Fibroblast of pulmonary artery (primary cell): ENCODE measurements around the gene SMKR1.

Experiments used
- DNase-seq: peaks from one replicate; pipeline ENCODE4 v3.0.0-alpha.2; 2010; ENCODE audit warnings: low read depth
- H3K4me3 ChIP-seq: replicated peaks from 2 replicates; pipeline ENCODE4 v1.5.1; 2011; ENCODE audit warnings: low read depth, mild to moderate bottlenecking, control low read depth, low read length, moderate library complexity
- TF ChIP-seq, protein P1 (sequence below): IDR thresholded peaks from 2 replicates; pipeline ENCODE4 v1.5.1; 2011; ENCODE audit warnings: mild to moderate bottlenecking, control low read depth, low read length, inconsistent platforms; ENCODE audit errors: missing control alignments

SMKR1 gene

GRCh38 chr7:129482781-129483180 is 19.6 kb upstream of the SMKR1 start:
- H3K4me3 ChIP-seq, result no peak overlapping the region
- TF ChIP-seq, protein P1, sequence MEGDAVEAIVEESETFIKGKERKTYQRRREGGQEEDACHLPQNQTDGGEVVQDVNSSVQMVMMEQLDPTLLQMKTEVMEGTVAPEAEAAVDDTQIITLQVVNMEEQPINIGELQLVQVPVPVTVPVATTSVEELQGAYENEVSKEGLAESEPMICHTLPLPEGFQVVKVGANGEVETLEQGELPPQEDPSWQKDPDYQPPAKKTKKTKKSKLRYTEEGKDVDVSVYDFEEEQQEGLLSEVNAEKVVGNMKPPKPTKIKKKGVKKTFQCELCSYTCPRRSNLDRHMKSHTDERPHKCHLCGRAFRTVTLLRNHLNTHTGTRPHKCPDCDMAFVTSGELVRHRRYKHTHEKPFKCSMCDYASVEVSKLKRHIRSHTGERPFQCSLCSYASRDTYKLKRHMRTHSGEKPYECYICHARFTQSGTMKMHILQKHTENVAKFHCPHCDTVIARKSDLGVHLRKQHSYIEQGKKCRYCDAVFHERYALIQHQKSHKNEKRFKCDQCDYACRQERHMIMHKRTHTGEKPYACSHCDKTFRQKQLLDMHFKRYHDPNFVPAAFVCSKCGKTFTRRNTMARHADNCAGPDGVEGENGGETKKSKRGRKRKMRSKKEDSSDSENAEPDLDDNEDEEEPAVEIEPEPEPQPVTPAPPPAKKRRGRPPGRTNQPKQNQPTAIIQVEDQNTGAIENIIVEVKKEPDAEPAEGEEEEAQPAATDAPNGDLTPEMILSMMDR, result no peak
- DNase-seq, result no peak

DNA sequence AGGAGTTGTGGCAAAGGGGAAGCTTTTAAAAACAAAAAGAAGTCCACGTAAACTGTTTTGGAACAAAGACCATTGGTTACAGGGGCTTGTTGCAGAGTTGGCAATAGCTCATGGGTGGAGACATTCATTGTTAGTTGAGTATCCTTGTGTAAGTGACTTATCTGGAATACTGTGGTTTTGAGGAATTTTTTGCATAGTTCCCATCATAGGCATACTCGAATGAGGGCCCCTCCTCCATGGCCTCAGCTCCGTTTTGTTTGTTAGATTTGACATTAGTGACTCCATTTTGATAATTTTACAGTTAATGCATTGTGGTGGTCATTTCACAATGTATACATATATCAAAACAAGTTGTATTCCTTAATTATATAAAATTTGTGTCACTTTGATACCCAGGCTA is 12.8 kb upstream of the SMKR1 start:
- TF ChIP-seq, protein P1, result no peak
- no peak overlapping the region for H3K4me3 ChIP-seq
- peak; percentile 98 for DNase-seq

- no peak for DNase-seq
- no peak overlapping the region for H3K4me3 ChIP-seq
- TF ChIP-seq, protein P1, result no peak
Observed at GRCh38 chr7:129492391-129492790, 9.9 kb upstream of the SMKR1 start.

DNA sequence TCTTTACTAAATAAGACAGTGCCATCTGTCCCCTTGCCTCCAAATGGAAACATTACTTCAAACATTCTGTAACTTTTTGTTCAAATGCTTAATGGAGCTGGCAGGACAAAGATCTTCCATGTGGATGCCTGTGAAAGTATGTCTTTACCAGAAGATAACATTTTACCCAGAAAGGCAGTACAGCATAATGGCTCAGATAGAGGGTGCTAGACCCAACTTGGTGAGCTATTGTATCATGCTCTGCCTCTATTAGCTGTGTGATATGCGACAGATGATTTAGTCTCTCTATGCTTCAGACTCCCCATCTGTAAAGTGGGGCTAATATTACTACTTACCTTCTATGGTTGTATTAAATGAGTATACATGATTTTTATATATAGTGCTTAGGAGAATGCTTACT is 8.8 kb upstream of the SMKR1 start:
- H3K4me3 ChIP-seq, result no peak overlapping the region
- TF ChIP-seq, protein P1, result peak; percentile 39
- peak; percentile 31 for DNase-seq

GRCh38 chr7:129494041-129494440 is 8.3 kb upstream of the SMKR1 start:
- TF ChIP-seq, protein P1, result no peak
- no peak overlapping the region for H3K4me3 ChIP-seq
- peak; percentile 72 for DNase-seq

GRCh38 chr7:129495987-129496386 is 6.3 kb upstream of the SMKR1 start:
- DNase-seq, result no peak
- TF ChIP-seq, protein P1, result no peak
- H3K4me3 ChIP-seq, result no peak overlapping the region

DNA sequence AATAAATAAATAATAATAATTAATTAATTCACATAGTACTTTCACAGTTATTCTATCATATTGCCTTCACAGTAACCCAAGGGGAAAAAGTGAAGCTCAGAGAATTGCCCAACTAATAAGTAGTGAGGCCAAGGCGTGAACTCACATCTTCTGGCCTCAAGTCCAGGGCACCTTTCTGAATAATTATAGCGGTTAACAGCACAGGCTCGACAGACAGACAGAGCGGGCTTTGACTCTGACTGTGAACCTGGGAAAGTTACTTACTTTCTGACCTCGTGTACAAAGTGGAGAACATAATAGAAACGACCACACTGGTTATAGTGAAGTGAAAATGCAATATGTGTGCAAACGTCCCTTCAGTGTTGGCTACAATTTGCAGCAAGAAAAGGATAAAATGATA is 5.7 kb upstream of the SMKR1 start:
- H3K4me3 ChIP-seq, result no peak overlapping the region
- DNase-seq, result no peak
- TF ChIP-seq, protein P1, result no peak
